Putamen (tissue), 1 donor: ENCODE results near the gene CDY1.
"Not testable (repeated sequence)": the region's sequence is repeated elsewhere in the genome, so short reads cannot be mapped to it uniquely, and the experiment has no call there.

Experiments used
- DNase-seq: peaks from one replicate; pipeline ENCODE4 v3.0.0-alpha.2; 2016; ENCODE audit warnings: low spot score

CDY1 gene, protein sequence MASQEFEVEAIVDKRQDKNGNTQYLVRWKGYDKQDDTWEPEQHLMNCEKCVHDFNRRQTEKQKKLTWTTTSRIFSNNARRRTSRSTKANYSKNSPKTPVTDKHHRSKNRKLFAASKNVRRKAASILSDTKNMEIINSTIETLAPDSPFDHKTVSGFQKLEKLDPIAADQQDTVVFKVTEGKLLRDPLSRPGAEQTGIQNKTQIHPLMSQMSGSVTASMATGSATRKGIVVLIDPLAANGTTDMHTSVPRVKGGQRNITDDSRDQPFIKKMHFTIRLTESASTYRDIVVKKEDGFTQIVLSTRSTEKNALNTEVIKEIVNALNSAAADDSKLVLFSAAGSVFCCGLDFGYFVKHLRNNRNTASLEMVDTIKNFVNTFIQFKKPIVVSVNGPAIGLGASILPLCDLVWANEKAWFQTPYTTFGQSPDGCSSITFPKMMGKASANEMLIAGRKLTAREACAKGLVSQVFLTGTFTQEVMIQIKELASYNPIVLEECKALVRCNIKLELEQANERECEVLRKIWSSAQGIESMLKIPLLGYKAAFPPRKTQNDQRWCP

DNA sequence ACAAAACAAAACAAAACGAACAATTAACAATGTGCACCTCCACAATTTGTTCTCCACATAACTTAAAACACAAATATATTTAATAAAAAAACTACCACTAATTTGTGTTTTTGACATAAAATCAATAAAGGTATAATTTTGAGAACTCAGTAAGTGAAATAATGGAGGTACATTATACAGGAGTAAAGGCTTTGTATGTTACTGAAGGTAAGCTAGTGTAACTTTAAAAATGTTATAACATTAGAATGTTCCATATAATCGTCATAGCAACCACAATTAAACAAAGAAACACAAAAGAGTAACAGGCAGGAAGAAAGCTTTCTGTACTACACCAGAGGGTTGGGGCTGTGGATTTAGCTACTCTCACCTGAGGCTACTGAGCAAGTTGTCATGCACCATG, at the start of gene CDY1:
Gene CDY1, plus strand, starts transcription at position 301 of the 400 bp plus-strand sequence. CDS start 326 bp downstream, outside the sequence.
- not testable (repeated sequence) for DNase-seq

DNA sequence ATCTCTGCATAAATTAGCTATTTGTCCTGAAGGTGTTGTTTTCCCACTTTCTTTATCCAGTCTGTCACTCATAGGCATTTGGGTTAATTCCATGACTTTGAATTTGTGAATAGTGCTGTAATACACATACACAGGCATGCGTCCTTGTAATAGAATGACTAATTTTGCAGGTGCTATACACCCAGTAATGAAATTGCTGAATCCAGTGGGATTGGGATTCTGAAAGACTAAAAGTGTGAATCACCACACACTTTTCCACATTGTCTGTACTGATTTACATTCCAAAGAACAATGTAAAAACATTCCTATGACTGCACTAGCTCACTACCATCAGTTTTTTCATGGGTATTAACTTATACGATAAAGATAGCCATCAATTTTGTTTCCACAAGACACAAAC, 28.6 kb upstream of the CDY1 start:
- DNase-seq, result not testable (repeated sequence)

DNA sequence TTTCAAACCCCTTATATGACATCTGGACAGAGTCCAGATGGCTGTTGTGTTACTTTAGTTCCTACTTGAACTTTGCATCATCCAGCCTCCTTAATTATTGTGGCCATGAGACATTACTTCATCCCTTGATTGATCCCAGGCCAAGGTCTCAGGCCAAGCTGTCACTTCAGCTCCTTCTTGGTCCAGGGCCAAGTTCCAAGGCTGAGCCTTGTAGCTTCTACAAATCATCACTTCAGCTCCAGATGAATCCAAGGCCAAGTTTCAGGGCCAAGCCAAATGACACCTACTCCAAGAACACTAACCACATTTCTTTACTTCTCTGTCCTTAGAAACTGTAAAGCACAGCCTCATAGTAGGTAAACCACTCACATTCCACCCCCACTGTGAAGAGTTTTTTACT, 1.7 kb upstream of the CDY1 start:
- not testable (repeated sequence) for DNase-seq

DNA sequence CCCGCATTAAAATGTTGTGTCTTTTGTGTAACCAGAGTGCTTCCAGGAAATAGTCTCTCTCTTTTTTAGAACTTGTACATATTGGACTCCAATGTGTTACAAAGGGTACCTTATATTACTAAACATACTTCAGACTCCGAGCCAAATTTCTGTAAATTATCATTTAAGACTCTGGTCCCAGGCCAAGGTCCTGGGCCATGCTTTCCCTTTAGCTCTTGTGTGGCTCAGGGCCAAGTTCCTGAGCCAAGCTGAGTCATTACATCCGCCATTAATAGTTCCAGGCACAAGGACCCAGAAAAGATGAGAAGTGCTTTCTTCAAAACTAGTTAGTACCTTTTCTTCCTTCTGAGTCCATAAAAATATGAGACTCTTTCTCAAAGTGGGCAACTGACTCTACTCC, 4.6 kb downstream of the CDY1 start:
- not testable (repeated sequence) for DNase-seq

DNA sequence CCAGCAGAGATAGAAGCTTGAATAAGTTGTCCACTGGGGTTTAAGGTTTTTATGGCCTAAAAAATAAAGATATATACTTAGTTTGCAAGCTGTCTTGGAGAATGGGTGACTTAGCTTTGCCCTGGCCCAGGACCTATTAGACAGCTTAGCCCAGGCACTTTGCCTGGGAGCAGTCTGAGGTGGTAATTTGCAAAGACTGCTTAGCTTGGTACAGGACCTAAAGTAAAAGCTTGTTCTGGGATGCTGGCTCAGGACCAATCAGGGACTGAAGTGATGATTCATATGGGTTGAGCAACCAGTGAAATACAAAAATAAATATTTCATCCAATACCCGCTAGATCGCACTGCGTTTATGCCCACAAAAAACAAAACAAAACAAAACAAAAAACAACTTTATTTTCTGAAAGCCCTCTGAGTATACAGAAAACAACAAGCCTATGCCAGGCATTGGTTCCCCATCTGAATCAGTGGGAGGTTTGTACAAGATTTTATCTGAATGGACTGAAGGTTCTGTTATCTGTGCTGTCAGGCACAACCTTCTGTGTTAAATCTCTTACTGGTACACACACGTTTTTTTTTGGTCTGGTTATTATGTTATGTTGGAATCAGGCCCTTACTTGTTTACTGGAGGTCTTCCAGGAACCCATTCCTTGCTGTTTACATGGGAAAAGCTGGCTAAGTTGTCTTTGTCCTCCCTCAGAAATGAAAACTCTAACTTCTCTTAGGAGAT, 8.6 kb downstream of the CDY1 start:
- not testable (repeated sequence) for DNase-seq

DNA sequence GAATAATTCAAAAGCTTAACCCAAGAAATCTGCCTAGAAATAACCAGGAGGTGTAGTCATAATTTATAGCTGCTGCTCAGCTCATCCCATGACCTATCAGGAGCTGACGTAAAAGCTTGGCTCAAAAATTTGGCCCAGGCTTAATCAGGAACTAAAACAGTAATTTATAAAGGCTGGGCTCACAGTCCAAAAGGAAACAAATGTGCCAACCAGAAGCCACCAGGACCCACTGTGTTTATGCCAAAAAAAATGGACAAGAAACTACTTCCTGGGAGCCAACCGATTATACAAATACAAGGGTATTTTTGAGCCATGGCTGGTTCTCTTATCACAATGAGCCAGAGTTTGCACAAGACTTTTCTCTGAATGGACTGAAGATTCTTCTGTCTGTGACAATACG, 17.9 kb downstream of the CDY1 start:
- not testable (repeated sequence) for DNase-seq

DNA sequence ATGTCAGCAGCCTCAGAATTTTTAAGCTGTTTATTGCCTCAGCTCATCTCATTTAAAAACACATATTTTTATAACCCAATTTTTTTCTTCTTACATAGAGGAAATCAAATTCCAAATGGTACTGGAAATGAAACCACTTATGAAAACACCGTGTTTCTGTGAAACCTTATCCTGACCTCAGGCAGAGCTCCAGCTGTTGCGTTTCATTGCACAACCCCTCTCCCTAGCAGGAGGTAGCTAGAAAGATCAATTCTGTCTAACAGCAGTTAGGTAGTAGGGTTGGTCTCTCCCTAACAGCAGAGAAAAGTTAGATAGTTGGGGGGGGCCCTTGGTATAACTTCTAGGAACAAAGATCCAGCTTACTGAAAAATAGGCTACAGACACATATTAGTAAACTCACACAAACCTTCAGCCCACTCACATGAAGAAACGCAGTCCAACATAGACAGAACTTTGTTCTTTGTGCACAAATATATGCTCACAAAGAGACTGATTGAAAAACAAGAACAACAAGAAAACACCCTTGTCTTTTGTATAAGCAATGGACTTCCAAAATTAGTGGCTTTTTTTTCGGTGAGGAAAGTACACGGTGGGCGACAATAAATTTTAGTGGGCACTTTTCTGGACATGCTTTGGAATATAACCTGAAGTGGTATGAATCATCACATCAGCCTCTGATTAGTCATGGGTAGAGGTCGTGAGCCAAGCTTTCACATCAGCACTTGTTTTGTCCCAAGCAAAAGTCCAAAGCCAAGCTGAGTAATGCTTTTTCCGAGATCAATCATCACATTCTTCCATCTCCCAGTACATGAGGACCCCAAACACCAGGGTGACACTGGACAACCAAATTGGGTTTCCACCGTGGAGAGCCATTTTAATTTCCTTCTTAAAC, 21.4 kb downstream of the CDY1 start:
- not testable (repeated sequence) for DNase-seq
